PC-3 (cell line): ENCODE data around the gene CEBPB. TPM values are rescaled to one million over a fixed set of nuclear protein-coding genes. Genes with fewer than 3 reads are reported as not detected.

ENCODE experiments used
- ATAC-seq: fragments of 200-7000 bp; cut with Tn5 transposase; 2 replicates; pipeline ENCODE4 v1.9.1; 2020; ENCODE audit warnings: mild to moderate bottlenecking, moderate library complexity
- BruUV-seq: library from RNA; stranded (reverse); fragments of 400-500 nt; replicated peaks from 2 replicates; lab custom pipeline; 2021; lab: Mats Ljungman, UMichigan
- CTCF ChIA-PET: fragments of 300-600 bp; sonication (Branson Sonifier 250); formaldehyde crosslinking; loops from one replicate; lab custom pipeline; 2022; ENCODE audit warnings: antibody characterized with exemption; lab: Charles Lee
- POLR2A ChIA-PET: fragments of 300-600 bp; sonication (Branson Sonifier 250); formaldehyde crosslinking; loops from one replicate; lab custom pipeline; 2022; ENCODE audit warnings: antibody characterized with exemption; ENCODE audit not compliant: unreplicated experiment; lab: Charles Lee
- DNase-seq: peaks from one replicate; pipeline ENCODE4 v3.0.0-alpha.2; 2015
- H2AFZ ChIP-seq: fragments of 300-600 bp; sonication (generic); 2 replicates; pipeline ENCODE4 v1.6.0; 2016; ENCODE audit warnings: antibody characterized with exemption, low read length
- H3F3A ChIP-seq: fragments of 300-600 bp; sonication (generic); one replicate; pipeline ENCODE4 v1.6.0; 2017; ENCODE audit warnings: antibody characterized with exemption, low read length, control low read depth, mild to moderate bottlenecking; ENCODE audit not compliant: unreplicated experiment
- H3K27ac ChIP-seq: fragments of 300-600 bp; sonication (generic); 2 replicates; pipeline ENCODE4 v1.5.1; 2016; ENCODE audit warnings: mild to moderate bottlenecking, low read length
- H3K27me3 ChIP-seq: fragments of 300-600 bp; sonication (generic); 2 replicates; pipeline ENCODE4 v1.6.1; 2016; ENCODE audit warnings: low read length, mixed read lengths
- H3K36me3 ChIP-seq: fragments of 300-600 bp; sonication (generic); 2 replicates; pipeline ENCODE4 v1.6.1; 2016; ENCODE audit warnings: low read depth, mixed run types, low read length, mixed read lengths
- H3K4me1 ChIP-seq: fragments of 300-600 bp; sonication (generic); 2 replicates; pipeline ENCODE4 v1.5.1; 2016; ENCODE audit warnings: low read length; ENCODE audit not compliant: insufficient read depth
- H3K4me2 ChIP-seq: fragments of 300-600 bp; sonication (generic); 2 replicates; pipeline ENCODE4 v1.6.0; 2016; ENCODE audit warnings: low read length
- H3K4me3 ChIP-seq: fragments of 300-600 bp; sonication (generic); 2 replicates; pipeline ENCODE4 v1.5.1; 2016; ENCODE audit warnings: mild to moderate bottlenecking, low read length, mixed read lengths
- H3K79me2 ChIP-seq: fragments of 300-600 bp; sonication (generic); 2 replicates; pipeline ENCODE4 v1.6.1; 2017; ENCODE audit warnings: low read length, mixed read lengths
- H3K9ac ChIP-seq: fragments of 300-600 bp; sonication (generic); 2 replicates; pipeline ENCODE4 v1.6.0; 2016; ENCODE audit warnings: mild to moderate bottlenecking, low read length
- H3K9me2 ChIP-seq: fragments of 300-600 bp; sonication (generic); replicated peaks from 2 replicates; pipeline ENCODE4 v1.6.1; 2016; ENCODE audit warnings: mixed run types, low read length, mixed read lengths
- H3K9me3 ChIP-seq: fragments of 300-600 bp; sonication (generic); 2 replicates; pipeline ENCODE4 v1.6.1; 2016; ENCODE audit warnings: low read length, mixed read lengths
- H4K20me1 ChIP-seq: fragments of 300-600 bp; sonication (generic); 2 replicates; pipeline ENCODE4 v1.6.1; 2016; ENCODE audit warnings: low read length, mixed read lengths
- CTCF ChIP-seq: fragments of 300-600 bp; sonication (generic); conservative IDR thresholded peaks from 2 replicates; pipeline ENCODE4 v1.5.1; 2017; ENCODE audit warnings: antibody characterized with exemption, low read depth, mild to moderate bottlenecking, low read length
- EZH2 ChIP-seq: fragments of 300-600 bp; sonication (generic); IDR thresholded peaks from one replicate; pipeline ENCODE4 v1.6.1; 2017; ENCODE audit warnings: antibody characterized with exemption, mild to moderate bottlenecking, low read length; ENCODE audit not compliant: unreplicated experiment
- EZH2phosphoT487 ChIP-seq: fragments of 300-600 bp; sonication (generic); IDR thresholded peaks from 2 replicates; pipeline ENCODE4 v1.6.1; 2018; ENCODE audit warnings: mild to moderate bottlenecking, antibody characterized with exemption, low read length, borderline replicate concordance
- intact Hi-C: fragments of 100-400 bp; cut with micrococcal nuclease; formaldehyde crosslinking; loops from 2 replicates; pipeline ENCODE4 v1.9.0; 2023
- total RNA-seq: library from RNA; depleted of rRNA; stranded (reverse); fragments of >200 nt; gene quantifications from 2 replicates; pipeline ENCODE4 v1.2.3, GENCODE V29; 2014

CEBPB gene
- total RNA-seq, 1 experiment from 2014 or later = 103 TPM

- intact Hi-C loops = no loop called here
Measured at GRCh38 chr20:50211091-50211490, 20.5 kb downstream of the CEBPB start.

GRCh38 chr20:50213531-50214106, 23.0 kb downstream of the CEBPB start:
- POLR2A ChIA-PET = no interaction called here
- no peak overlapping the region for H3K9ac ChIP-seq
- no peaks in the 10 kb centered on the region for H3F3A ChIP-seq
- CTCF ChIA-PET = no interaction called here
- BruUV-seq = no TSS peak
- H3K4me1 ChIP-seq = no peaks in the 10 kb centered on the region; the same call in 1 of the 2 replicates
- H2AFZ ChIP-seq = no peak overlapping the region
- H3K36me3 ChIP-seq = no peaks in the 10 kb centered on the region
- TF ChIP-seq EZH2 (no peak), EZH2phosphoT487 (no peak)
- ATAC-seq (no peak), DNase-seq (no peak)
- H3K9me3 ChIP-seq = no peaks in the 10 kb centered on the region
- no peaks in the 10 kb centered on the region for H3K79me2 ChIP-seq
- H3K4me2 ChIP-seq = no peak overlapping the region
- no peak overlapping the region for H3K27ac ChIP-seq
- H3K27me3 ChIP-seq = no peaks in the 10 kb centered on the region
- H3K4me3 ChIP-seq = no peak overlapping the region
- H3K9me2 ChIP-seq = no peaks in the 10 kb centered on the region
- intact Hi-C loops = no loop called here
- no peaks in the 10 kb centered on the region for H4K20me1 ChIP-seq

More at GRCh38 chr20:50211091-50211490, 20.5 kb downstream of the CEBPB start:
- Histone ChIP-seq H3K4me3 (no peak overlapping the region), H2AFZ (no peak overlapping the region), H3F3A (no peaks in the 10 kb centered on the region), H3K9ac (no peak overlapping the region), H3K4me2 (no peak overlapping the region), H3K36me3 (no peaks in the 10 kb centered on the region), H4K20me1 (no peaks in the 10 kb centered on the region), H3K79me2 (no peaks in the 10 kb centered on the region), H3K4me1 (no peaks in the 10 kb centered on the region; the same call in 1 of the 2 replicates), H3K9me2 (no peaks in the 10 kb centered on the region), H3K27me3 (no peaks in the 10 kb centered on the region), H3K27ac (no peak overlapping the region), H3K9me3 (no peaks in the 10 kb centered on the region)
- ChIA-PET CTCF (no interaction called here), POLR2A (no interaction called here)
- BruUV-seq = no TSS peak
- DNase-seq (no peak), ATAC-seq (no peak)
- no peak for TF ChIP-seq CTCF
- TF ChIP-seq EZH2 = no peak
- TF ChIP-seq EZH2phosphoT487 = no peak

GRCh38 chr20:50214226-50215024, 23.8 kb downstream of the CEBPB start:
- H3K4me1 ChIP-seq = no peaks in the 10 kb centered on the region; the same call in 1 of the 2 replicates
- H3K4me3 ChIP-seq = no peak overlapping the region
- no peaks in the 10 kb centered on the region for H3K9me3 ChIP-seq
- CTCF ChIA-PET = no interaction called here
- POLR2A ChIA-PET = no interaction called here
- DNase-seq = no peak
- no peaks in the 10 kb centered on the region for H4K20me1 ChIP-seq
- intact Hi-C loops = no loop called here
- H3K27ac ChIP-seq = no peak overlapping the region
- H3K4me2 ChIP-seq = no peak overlapping the region
- TF ChIP-seq EZH2 (no peak), CTCF (no peak), EZH2phosphoT487 (no peak)
- ATAC-seq = no peak
- H3K9me2 ChIP-seq = no peaks in the 10 kb centered on the region
- H3K27me3 ChIP-seq = no peaks in the 10 kb centered on the region
- H3F3A ChIP-seq = no peaks in the 10 kb centered on the region
- H2AFZ ChIP-seq = no peak overlapping the region
- H3K36me3 ChIP-seq = no peaks in the 10 kb centered on the region
- no peak overlapping the region for H3K9ac ChIP-seq
- no peaks in the 10 kb centered on the region for H3K79me2 ChIP-seq
- no TSS peak for BruUV-seq
